Common myeloid progenitor, CD34-positive (primary cell): ENCODE data around the gene ZCCHC17.

Experiments used
- CTCF ChIA-PET: fragments of 350-600 bp; sonication (Branson Sonifier 250); formaldehyde crosslinking; loops from one replicate; lab custom pipeline; 2021; ENCODE audit warnings: antibody characterized with exemption; lab: Charles Lee
- POLR2A ChIA-PET: fragments of 350-600 bp; sonication (Branson Sonifier 250); formaldehyde crosslinking; loops from one replicate; lab custom pipeline; 2021; ENCODE audit warnings: antibody characterized with exemption; lab: Charles Lee
- DNase-seq, 3 donors: peaks; one replicate each; pipeline versions ENCODE4 v3.0.0 to v3.0.0-alpha.2; 2013
- H3K27ac ChIP-seq, 2 experiments: 1 replicate in 1 of 2; 2 replicates in 1 of 2; pipeline ENCODE4 v1.7.0; 2013; ENCODE audit warnings: inconsistent platforms in 2 of 2, low read length in 2 of 2, mild to moderate bottlenecking in 2 of 2, low read depth in 1 of 2, moderate library complexity in 1 of 2; ENCODE audit not compliant: severe bottlenecking in 2 of 2, insufficient read depth in 1 of 2, poor library complexity in 1 of 2
- H3K27me3 ChIP-seq, 5 experiments: replicated peaks in 2 of 5; 1 replicate in 3 of 5; 2 replicates in 2 of 5; pipeline versions ENCODE4 v1.6.1 to v1.7.0; 2013; ENCODE audit warnings: low read length in 4 of 5, mild to moderate bottlenecking in 2 of 5, moderate library complexity in 2 of 5, inconsistent platforms in 1 of 5; ENCODE audit not compliant: insufficient read depth in 5 of 5, control insufficient read depth in 4 of 5
- H3K36me3 ChIP-seq, 4 experiments: 1 replicate in 2 of 4; 2 replicates in 2 of 4; pipeline versions ENCODE4 v1.6.1 to v1.7.0; 2013; ENCODE audit warnings: low read length in 3 of 4, control low read depth in 1 of 4, mild to moderate bottlenecking in 1 of 4; ENCODE audit not compliant: control insufficient read depth in 4 of 4, insufficient read depth in 4 of 4
- H3K4me1 ChIP-seq, 4 experiments: 1 replicate in 3 of 4; 2 replicates in 1 of 4; pipeline versions ENCODE4 v1.6.1 to v1.7.1; 2013; ENCODE audit warnings: low read length in 3 of 4, mild to moderate bottlenecking in 3 of 4, control low read depth in 1 of 4, inconsistent platforms in 1 of 4, moderate library complexity in 1 of 4; ENCODE audit not compliant: control insufficient read depth in 4 of 4, insufficient read depth in 4 of 4; ENCODE audit errors: control extremely low read depth in 1 of 4
- H3K4me3 ChIP-seq, 7 experiments: 1 replicate in 4 of 7; 2 replicates in 3 of 7; pipeline versions ENCODE4 v1.5.1 to v1.7.0; 2013; ENCODE audit warnings: mild to moderate bottlenecking in 7 of 7, low read length in 6 of 7, moderate library complexity in 6 of 7, inconsistent platforms in 2 of 7, low read depth in 2 of 7, control low read depth in 1 of 7; ENCODE audit not compliant: insufficient read depth in 4 of 7, control insufficient read depth in 1 of 7; ENCODE audit errors: extremely low read depth in 1 of 7
- H3K9me3 ChIP-seq, 5 experiments: 1 replicate in 4 of 5; 2 replicates in 1 of 5; pipeline versions ENCODE4 v1.6.1 to v1.7.1; 2013; ENCODE audit warnings: low read length in 4 of 5, mild to moderate bottlenecking in 2 of 5, inconsistent platforms in 1 of 5, low read depth in 1 of 5, moderate library complexity in 1 of 5; ENCODE audit not compliant: control insufficient read depth in 4 of 5, insufficient read depth in 2 of 5; ENCODE audit errors: control extremely low read depth in 1 of 5
- WGBS: methylation state at CpG from one replicate; pipeline ENCODE4 v1.1.5; 2013; ENCODE audit not compliant: insufficient coverage; 5-methylcytosine and 5-hydroxymethylcytosine counted together

ZCCHC17 gene

GRCh38 chr1:31412732-31413404 is 116.0 kb downstream of the ZCCHC17 start, which contains the start of gene SERINC2:
TSS of gene SERINC2 (plus strand) at chr1:31413213. CDS start at chr1:31413266, 53 bp downstream.
- peaks cover 0 to 60% (median 22%) of the 10 kb centered on the region in 5 experiments for H3K27me3 ChIP-seq
- no peaks in the 10 kb centered on the region for H3K36me3 ChIP-seq
- ChIA-PET POLR2A (no interaction called here), CTCF (interaction anchor here (1.1 to 2.7 kb wide), 2 partner anchors 17 to 136 kb away, joined by 7 to 8 read pairs; no protein-coding TSS in a partner anchor)
- peak within 1 kb of the TSS; percentile 13 to 78 (median 68) for H3K4me3 ChIP-seq
- H3K4me1 ChIP-seq, result peaks cover 0 to 18% (median 15%) of the 10 kb centered on the region in 4 experiments
- no peaks in the 10 kb centered on the region for H3K9me3 ChIP-seq
- 3% methylated on average over 58 of the region's 63 CpGs for WGBS
- H3K27ac ChIP-seq, result no peak within 1 kb of the TSS
- DNase-seq, result peak in 1 of 3 donors; percentile 13

- Histone ChIP-seq H3K27ac (no peak overlapping the region), H3K27me3 (peaks cover 0 to 60% (median 22%) of the 10 kb centered on the region in 5 experiments)
- CTCF ChIA-PET, result interaction anchor here (1.1 kb wide), 1 partner anchor 17 kb away, joined by 3 read pairs; no protein-coding TSS in a partner anchor
Measured at GRCh38 chr1:31413405-31414001, 116.7 kb downstream of the ZCCHC17 start.

More at GRCh38 chr1:31413405-31414001, 116.7 kb downstream of the ZCCHC17 start:
- POLR2A ChIA-PET, result no interaction called here
- Histone ChIP-seq H3K4me3 (peak overlapping the region; percentile 13 to 78 (median 68)), H3K4me1 (peaks cover 0 to 18% (median 15%) of the 10 kb centered on the region in 4 experiments), H3K36me3 (no peaks in the 10 kb centered on the region), H3K9me3 (no peaks in the 10 kb centered on the region)
- under 1% methylated on average over 46 of the region's 54 CpGs for WGBS
- peak in 1 of 3 donors; percentile 50 for DNase-seq
